ENCODE data around the gene ZNF496. TPM values are rescaled to one million over a fixed set of nuclear protein-coding genes. Genes with fewer than 3 reads are reported as not detected.
A peak's percentile ranks its signal among the peaks of the same experiment; 100 is the strongest.
"Not testable (repeated sequence)": the region's sequence is repeated elsewhere in the genome, so short reads cannot be mapped to it uniquely, and the experiment has no call there.

Gene ZNF496
- total and polyA plus RNA-seq, 12 donors: 4.3 to 34.9 (median 16.4) TPM

GRCh38 chr1:247291833-247292561 lies 39.7 kb downstream of the ZNF496 start:
- no peaks in the 10 kb centered on the region for H3K27me3 ChIP-seq
- intact Hi-C loops (cut with DNase I): no loop called here

GRCh38 chr1:247291161-247291560 lies 40.5 kb downstream of the ZNF496 start:
- intact Hi-C loops (cut with DNase I): no loop called here
- H3K36me3 ChIP-seq (replicated peaks in 1 of 2): no peaks in the 10 kb centered on the region
- peak in 1 of 7 donors; percentile 15 for DNase-seq
- H3K27me3 ChIP-seq: no peaks in the 10 kb centered on the region
- 93 to 97% (median 94%) methylated on average over 7 to 9 of the region's 9 CpGs for WGBS, 4 donors
- no peaks in the 10 kb centered on the region for H3K9me3 ChIP-seq (replicated peaks in 1 of 3)
- H3K4me3 ChIP-seq: no peak overlapping the region
- TF ChIP-seq POLR2A (IDR thresholded peaks at IDR 0.05) (no peak), CTCF (IDR thresholded peaks at IDR 0.05) (no peak)
- no peaks in the 10 kb centered on the region for H3K4me1 ChIP-seq (replicated peaks in 1 of 2)
- H3K27ac ChIP-seq: no peak overlapping the region

More at GRCh38 chr1:247291833-247292561, 39.7 kb downstream of the ZNF496 start:
- Histone ChIP-seq H3K9me3 (replicated peaks in 1 of 3) (no peaks in the 10 kb centered on the region), H3K4me1 (replicated peaks in 1 of 2) (no peaks in the 10 kb centered on the region), H3K36me3 (replicated peaks in 1 of 2) (no peaks in the 10 kb centered on the region), H3K27ac (no peak overlapping the region), H3K4me3 (no peak overlapping the region)
- WGBS, 4 donors: 75 to 81% (median 78%) methylated on average over 17 of the region's 17 CpGs
- no peak for TF ChIP-seq POLR2A (IDR thresholded peaks at IDR 0.05)
- no peak for TF ChIP-seq CTCF (IDR thresholded peaks at IDR 0.05)
- DNase-seq: peak in 1 of 7 donors; percentile 24

GRCh38 chr1:247290576-247290975 lies 41.1 kb downstream of the ZNF496 start:
- WGBS, 4 donors: 89 to 99% (median 95%) methylated on average over 10 to 20 of the region's 20 CpGs
- TF ChIP-seq CTCF (IDR thresholded peaks at IDR 0.05) (no peak), POLR2A (IDR thresholded peaks at IDR 0.05) (no peak)
- Histone ChIP-seq H3K27me3 (no peaks in the 10 kb centered on the region), H3K4me1 (replicated peaks in 1 of 2) (no peaks in the 10 kb centered on the region), H3K36me3 (replicated peaks in 1 of 2) (no peaks in the 10 kb centered on the region), H3K9me3 (replicated peaks in 1 of 3) (no peaks in the 10 kb centered on the region), H3K27ac (no peak overlapping the region), H3K4me3 (no peak overlapping the region)
- intact Hi-C loops (cut with DNase I): no loop called here
- peak in 1 of 7 donors; percentile 11 for DNase-seq

DNA sequence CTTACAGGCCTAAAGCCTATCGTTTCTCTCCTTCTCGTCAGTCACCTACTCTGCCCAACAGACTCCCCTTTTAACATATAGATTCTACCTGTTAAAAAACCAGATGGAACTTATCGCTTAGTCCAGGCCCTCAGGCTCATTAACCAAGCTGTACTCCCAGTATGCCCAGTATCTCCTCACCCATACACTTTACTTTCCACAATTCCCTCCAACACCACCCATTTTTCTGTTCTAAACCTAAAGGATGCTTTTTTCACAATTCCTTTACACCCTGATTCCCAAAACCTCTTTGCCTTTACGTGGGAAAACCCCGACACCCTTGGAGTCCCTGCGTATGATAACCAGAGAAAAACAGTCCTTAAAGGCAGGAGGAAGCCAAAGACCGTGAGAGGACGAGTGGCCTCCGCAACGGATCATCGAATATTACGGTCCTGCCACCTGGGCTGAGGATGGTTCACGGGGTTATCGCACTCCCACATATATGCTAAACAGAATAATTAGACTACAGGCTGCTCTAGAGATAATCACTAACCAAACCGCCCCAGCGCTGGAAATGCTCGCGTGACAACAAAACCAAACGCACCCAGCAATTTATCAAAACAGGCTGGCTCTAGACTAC lies 42.3 kb downstream of the ZNF496 start:
- intact Hi-C loops (cut with DNase I); H3K27ac ChIP-seq; H3K27me3 ChIP-seq; H3K9me3 ChIP-seq (replicated peaks in 1 of 3); H3K4me3 ChIP-seq; H3K4me1 ChIP-seq (replicated peaks in 1 of 2); H3K36me3 ChIP-seq (replicated peaks in 1 of 2): not testable (repeated sequence)
- WGBS, 4 donors: 86 to 93% (median 91%) methylated on average over 15 to 19 of the region's 19 CpGs
- peak in 2 of 7 donors; percentile 2 to 13 for DNase-seq

Data from adrenal gland (tissue), 12 donors.